ENCODE data around the gene TARP.

TARP gene

GRCh38 chr7:38215735-38216670 lies 57.4 kb downstream of the TARP start:
- DNase-seq (ENCODE audit: extremely low read depth, low read depth): peak; percentile 68
- peak; percentile 99 for TF ChIP-seq CTCF (IDR thresholded peaks at IDR 0.05; ENCODE audit: low read depth, low read length, missing control alignments)
- no peak overlapping the region for H3K4me3 ChIP-seq (replicated peaks; ENCODE audit: low read depth, low read length)

GRCh38 chr7:38215115-38215514 lies 58.3 kb downstream of the TARP start:
- no peak overlapping the region for H3K4me3 ChIP-seq (replicated peaks; ENCODE audit: low read depth, low read length)
- no peak for TF ChIP-seq CTCF (IDR thresholded peaks at IDR 0.05; ENCODE audit: low read depth, low read length, missing control alignments)
- DNase-seq (ENCODE audit: extremely low read depth, low read depth): no peak

DNA sequence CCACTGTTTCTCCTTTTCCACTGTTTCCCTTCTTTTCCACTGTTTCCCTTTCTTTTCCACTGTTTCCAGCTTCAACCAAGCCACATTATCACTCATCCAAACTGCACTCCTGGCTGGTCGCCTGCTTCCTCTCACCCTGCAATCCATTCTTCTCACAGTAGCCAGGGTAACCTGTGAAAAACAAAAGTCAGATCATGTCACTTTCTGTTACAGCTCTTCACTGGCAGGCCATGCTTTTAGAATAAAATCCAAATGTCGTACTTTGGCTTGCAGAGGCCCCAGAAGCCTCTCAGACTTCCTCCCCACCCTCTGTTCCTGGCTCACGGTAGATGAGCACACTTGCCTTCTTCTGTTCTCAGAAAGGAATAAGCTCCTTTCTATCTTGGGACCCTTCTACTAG lies 61.5 kb downstream of the TARP start:
- no peak for DNase-seq (ENCODE audit: extremely low read depth, low read depth)
- no peak overlapping the region for H3K4me3 ChIP-seq (replicated peaks; ENCODE audit: low read depth, low read length)
- TF ChIP-seq CTCF (IDR thresholded peaks at IDR 0.05; ENCODE audit: low read depth, low read length, missing control alignments): no peak

DNA sequence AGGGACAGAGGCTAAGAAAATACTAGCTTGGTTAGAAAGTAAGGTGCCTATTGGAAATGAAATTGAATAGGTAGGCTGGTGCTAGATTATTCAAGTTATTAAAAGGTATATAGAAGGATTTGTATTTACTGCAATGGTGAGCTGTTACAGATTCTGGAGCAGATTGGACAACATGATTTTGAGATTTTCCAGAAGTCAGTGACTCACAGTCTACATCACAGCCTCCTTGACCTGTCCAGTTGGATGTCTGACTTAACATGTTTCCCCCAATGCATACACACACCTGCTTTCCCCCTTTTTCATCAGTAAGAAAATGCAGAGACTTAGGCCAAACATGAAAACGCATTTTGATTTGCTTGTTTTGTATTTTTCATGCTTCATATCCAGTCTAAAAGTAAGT lies 62.0 kb downstream of the TARP start:
- no peak overlapping the region for H3K4me3 ChIP-seq (replicated peaks; ENCODE audit: low read depth, low read length)
- DNase-seq (ENCODE audit: extremely low read depth, low read depth): no peak
- TF ChIP-seq CTCF (IDR thresholded peaks at IDR 0.05; ENCODE audit: low read depth, low read length, missing control alignments): no peak
